ENCODE measurements around the gene UBE2D2.

The UBE2D2 gene

DNA sequence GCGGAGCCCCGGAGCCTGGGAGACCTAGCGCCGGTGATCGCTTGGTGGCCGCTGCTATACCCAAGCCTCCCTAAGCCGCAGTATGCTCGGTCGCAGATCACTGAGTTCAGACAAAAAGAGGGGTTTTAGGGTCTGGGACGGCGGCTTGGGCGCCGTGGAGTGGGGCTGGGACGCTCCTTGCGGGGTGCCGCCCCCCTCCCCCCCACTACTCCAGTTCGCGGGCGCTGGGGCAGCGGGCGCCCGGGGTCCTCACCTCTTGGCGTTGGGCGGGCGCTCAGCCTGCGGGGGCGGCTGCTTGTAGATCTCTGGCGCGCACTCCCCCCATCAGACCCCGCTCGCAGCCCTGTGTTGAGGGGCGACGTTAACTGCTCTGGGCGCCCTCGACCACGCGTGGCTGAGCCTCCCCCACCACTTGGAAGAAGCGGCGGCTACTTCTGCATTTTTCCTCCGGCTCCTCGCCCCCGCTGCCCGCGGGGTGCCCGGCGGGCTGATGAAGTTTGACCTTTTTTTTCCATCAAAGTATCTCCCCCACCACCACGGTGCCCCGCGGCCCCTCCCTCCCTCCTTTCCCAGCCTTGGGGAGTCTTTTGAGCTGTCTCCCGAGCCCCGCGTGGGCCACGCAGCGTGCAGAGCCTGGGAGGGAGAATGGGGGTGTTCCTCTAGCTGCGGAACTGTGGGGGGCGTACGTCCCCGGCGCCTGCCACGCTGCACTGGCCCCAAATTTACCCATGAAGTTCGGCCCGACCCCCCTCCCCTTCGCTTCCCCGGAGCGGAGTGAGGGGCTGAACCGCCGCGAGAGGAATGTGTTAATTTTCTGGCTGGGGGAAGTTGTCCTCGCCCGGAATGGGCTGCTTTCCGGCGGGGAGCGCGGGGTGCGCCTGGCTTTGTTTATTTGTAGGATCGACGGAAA, 88.2 kb downstream of the UBE2D2 start:
- DNase-seq, result no peak

DNA sequence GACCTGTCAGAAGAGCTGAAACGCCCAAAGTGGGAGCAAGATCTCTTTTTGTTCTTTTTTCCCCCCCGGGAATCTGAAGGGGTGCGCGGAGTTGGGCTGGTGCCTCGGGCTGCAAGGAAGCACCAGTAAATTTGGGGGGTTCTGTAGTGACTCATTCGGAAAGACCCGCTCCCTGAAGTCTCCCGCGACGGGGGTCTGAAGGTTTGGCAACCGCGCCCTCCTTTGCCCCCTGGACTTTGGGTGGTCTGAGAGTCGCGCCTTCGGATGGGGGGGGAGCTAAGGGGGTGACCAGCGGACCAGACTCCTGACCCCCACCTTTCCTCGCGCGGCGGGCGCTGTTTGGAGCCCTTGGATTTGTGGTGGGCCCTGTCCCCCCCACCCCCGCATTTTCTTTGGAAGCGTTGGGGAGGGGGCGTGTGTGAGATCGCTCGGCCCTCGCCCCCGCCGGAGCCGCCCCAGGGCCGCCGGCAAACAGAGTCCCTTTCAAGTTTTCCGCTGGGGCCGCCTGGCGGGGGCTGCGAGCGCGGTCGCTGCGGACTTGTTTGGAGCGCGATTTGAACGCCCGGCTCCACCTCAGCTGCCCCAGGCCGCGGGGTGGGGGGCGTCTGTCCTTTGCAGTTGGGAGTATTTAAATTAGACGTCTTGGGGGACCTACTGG, 89.0 kb downstream of the UBE2D2 start:
- no peak for DNase-seq

- DNase-seq, result no peak
Measured at GRCh38 chr5:139650689-139651042, 89.5 kb downstream of the UBE2D2 start.

DNA sequence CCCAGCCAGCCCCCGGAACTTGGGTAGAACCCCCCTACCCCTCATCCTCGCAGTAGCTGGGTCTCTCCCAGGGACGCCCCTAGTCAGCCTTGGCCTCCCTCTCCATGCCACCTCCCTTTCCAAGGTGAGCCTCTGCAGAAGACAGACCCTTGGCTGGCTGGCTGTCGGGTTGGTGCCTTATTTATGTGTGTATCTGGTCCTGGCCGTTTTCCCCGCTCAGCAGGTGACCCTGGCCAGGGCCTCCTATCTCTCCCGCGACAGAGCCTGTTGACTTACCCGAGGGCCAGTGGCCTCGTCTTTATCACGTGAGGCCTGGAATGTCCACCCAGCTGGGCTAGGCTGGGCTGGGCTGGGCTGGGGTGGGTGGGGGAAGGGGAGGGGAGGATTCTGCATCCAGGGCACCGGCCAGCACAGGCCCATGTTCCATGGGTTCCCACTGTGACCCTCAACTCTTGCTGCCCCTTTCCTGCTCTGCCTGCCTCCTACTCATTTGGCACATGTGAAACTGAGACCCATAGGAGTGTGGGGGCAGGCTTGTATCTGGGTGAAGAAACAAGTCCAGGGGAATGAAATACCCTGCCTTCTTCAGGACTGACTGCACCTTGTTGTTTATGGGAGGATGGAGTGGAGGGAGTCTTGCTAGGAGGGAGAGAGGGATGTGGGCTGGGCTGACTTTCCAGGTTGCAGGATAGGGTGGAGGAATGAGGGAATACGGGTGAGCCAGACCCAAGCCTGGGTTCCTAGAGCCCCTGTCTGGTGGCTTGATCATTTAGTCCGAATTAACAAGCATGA, 90.1 kb downstream of the UBE2D2 start:
- no peak for DNase-seq

GRCh38 chr5:139651853-139652787, 91.0 kb downstream of the UBE2D2 start:
- DNase-seq, result peak; percentile 100

GRCh38 chr5:139652788-139653241, 91.7 kb downstream of the UBE2D2 start:
- no peak for DNase-seq

- no peak for DNase-seq
Measured at GRCh38 chr5:139653616-139654015, 92.5 kb downstream of the UBE2D2 start.

GRCh38 chr5:139654464-139654863, 93.3 kb downstream of the UBE2D2 start:
- DNase-seq, result no peak

- DNase-seq, result no peak
Measured at GRCh38 chr5:139654871-139655491, 93.8 kb downstream of the UBE2D2 start.

GRCh38 chr5:139655727-139656271, 94.7 kb downstream of the UBE2D2 start:
- DNase-seq, result no peak

- no peak for DNase-seq
Measured at GRCh38 chr5:139657363-139658321, 96.5 kb downstream of the UBE2D2 start.

- no peak for DNase-seq
Measured at GRCh38 chr5:139658501-139658927, 97.4 kb downstream of the UBE2D2 start.

- DNase-seq, result peak; percentile 84
Measured at GRCh38 chr5:139658928-139659667, 98.0 kb downstream of the UBE2D2 start.

DNA sequence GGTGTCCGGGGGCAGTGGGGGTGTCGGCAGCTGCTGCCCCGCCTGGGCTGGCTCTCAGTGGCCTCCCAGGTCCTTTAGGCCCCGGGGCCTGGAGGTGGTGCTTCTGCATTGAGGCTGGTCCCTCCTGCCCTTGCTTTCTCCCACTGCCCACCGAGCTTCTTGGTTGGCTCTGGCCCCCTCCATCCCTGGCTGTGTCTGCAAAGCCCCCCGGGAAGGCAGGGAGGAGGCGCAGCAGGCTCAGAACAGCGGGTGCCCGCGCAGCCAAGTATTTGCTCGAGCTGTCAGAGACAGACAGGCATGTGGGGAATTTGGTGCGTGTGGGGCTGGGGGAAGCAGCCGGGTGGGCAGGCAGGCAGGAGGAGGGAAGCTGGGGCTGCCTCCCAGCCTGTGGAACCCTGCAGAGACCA, 98.6 kb downstream of the UBE2D2 start:
- no peak for DNase-seq

- DNase-seq, result no peak
Measured at GRCh38 chr5:139660105-139660922, 99.2 kb downstream of the UBE2D2 start.

- no peak for DNase-seq
Measured at GRCh38 chr5:139660923-139661814, 100.0 kb downstream of the UBE2D2 start.

- no peak for DNase-seq
Measured at GRCh38 chr5:139662617-139663016, 101.5 kb downstream of the UBE2D2 start.
